ENCODE data around the gene GAS1.

GAS1 gene

DNA sequence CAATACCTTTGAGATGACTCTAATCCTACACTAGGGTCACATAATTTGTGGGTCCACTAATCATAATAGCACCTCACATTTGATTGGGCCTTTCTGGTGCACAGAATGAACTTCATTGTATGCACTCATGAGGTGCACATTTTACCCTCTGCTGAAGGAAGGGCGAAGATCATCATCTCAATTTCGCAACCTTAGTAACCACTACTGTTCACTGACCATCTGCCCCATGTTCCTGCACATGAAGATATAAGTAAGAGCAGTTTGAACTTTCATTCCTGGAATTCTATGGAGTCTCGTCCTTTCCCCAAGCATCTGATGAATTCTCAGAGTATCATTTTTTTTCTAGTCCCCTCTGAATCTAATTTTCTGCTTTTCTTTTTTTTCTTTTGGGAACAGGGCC is 21.2 kb downstream of the GAS1 start:
- no peak for DNase-seq

- no peak for DNase-seq
Observed at GRCh38 chr9:86925686-86926085, 21.6 kb downstream of the GAS1 start.

GRCh38 chr9:86924206-86924605 is 23.1 kb downstream of the GAS1 start:
- no peak for DNase-seq

DNA sequence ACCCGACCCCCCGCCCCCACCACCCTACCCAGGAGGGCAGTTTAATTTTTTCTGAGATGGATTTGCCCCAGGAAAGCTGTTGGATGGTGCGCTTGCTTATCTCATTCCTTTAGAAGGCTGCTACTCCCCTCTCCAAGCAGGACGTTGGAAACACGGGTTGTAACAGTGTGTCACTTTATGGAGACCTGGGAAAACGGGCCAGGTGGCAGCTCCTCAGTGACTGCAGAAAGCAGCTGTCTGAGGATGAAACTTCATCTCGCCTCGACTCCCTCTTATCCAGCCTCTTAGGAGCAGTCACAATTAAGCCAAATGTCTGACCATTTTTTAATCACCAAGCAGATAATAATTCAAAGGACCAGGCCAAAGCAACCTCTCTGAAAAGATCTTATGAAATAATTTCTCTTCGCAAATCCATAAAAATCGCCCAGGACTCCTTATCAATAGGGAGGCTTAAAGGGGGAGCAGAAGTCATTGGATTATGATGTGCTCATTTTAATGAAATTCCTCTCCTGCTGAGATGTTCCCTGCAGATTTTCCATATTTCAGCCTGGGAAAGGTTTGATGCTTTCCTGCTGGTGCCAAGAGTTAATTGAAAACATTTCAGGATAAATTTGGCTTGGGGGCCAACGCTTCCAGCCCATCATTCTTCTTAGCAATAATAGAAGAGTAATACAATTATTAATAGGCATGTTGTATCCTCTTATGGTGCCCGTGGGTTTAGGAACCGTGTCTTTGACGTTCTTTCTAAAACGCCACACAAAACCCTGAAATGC is 26.0 kb downstream of the GAS1 start:
- DNase-seq: no peak

DNA sequence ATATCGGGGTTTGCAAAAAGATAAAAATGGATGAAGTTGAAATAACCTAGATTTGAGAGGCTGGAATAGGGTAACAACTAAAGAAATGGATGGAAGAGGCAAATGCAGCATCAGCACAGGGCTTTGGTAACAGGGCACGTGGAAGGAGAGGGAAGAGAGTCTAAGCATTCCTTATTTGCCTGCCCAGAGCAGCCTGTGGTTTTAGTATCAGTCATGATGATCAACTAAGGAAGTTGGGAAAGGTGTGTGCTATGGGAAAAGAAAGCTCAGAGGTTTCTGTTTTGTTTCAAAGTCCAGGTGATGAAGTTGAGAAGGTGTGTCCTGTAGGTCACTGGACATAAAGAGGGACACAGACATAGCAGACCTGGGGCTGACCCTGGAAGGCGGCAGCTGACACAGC is 28.8 kb downstream of the GAS1 start:
- DNase-seq: no peak

GRCh38 chr9:86912210-86912609 is 35.1 kb downstream of the GAS1 start:
- no peak for DNase-seq

GRCh38 chr9:86909388-86909787 is 37.9 kb downstream of the GAS1 start:
- no peak for DNase-seq

- no peak for DNase-seq
Observed at GRCh38 chr9:86908261-86908660, 39.0 kb downstream of the GAS1 start.

GRCh38 chr9:86907346-86907745 is 40.0 kb downstream of the GAS1 start:
- DNase-seq: no peak

- DNase-seq: no peak
Observed at GRCh38 chr9:86903734-86904085, 43.6 kb downstream of the GAS1 start.

DNA sequence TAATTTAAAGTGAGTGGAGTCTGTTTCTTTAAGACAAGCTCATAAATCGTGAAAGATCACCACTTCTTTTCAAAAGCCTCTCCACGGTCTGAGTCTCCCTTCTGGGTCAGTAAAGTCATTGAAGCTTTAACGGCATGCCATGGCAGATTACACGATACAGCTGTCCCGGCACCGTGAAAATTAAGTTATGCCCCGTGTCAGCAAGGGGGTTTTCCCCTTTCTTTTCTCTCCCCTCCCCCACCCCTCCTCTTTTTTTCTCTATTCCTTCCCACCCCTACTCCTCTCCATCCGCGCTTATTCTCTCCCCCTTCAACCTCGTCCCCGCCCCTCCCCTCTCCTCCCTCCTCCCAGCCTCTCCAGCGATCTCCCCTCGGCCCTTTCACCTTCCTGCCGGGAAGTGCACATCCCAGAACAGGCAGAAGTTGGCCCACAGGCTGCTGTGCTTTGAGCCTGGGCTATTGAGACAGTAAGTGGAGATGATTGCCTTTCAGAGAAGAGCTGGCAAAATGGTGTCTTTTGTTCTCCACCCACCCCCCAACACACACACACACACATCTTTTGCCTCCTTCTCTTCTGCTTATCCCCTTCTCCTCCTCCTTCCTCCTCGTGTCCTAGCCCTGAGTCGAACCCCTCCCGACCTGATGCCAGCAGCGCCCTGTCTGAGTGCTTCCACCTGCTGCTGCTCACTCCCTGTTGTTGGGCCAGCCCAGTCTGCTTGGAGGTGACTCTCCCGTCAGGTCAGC is 44.1 kb downstream of the GAS1 start:
- no peak for DNase-seq

- no peak for DNase-seq
Observed at GRCh38 chr9:86902586-86902985, 44.7 kb downstream of the GAS1 start.

DNA sequence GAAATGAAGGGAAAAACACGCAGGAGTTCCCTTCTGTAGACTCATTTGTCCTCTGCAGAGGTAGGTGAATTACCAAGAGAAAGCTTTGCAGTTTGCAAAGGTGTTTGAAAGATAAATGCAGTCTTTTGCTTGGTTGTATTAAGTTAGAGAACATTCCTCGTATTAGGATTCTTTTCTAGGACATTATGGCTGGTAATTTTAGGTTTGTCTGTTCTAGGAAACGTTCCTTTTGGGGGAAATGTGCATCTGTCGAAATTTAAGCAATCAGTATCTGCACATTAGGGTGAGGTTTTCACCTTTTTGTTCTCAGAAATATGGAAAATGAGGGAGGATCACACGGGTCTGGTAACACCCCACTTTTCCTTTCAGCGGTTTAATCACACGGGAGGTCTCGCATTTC is 45.1 kb downstream of the GAS1 start:
- no peak for DNase-seq

DNA sequence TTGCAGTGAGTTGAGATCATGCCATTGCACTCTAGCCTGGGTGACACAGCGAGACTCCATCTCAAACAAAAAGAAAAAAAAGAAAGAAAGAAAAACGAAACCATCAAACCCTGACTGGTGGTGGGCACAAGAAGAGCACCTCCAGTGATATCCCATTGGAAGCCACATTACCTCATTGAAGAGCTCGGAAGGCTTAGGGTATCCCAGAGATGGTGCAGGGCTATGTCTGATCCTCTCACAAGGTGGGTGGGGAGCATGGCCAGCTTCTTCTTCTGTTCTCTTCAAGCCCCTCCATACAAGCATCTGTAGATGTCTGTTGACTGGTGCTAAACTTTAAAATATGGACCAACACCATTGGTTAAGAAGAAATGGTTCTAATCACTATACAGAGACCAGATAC is 45.8 kb downstream of the GAS1 start:
- no peak for DNase-seq

All from anterior cingulate cortex (tissue), 58 donors.